HCT116 (cell line): Measurements from ENCODE around the gene TRPV2.

Source experiments
- CEBPB ChIP-seq: IDR thresholded peaks from 2 replicates; pipeline ENCODE4 v1.6.1; 2012; ENCODE audit warnings: low read depth
- EZH2phosphoT487 ChIP-seq: fragments of 200-600 bp; IDR thresholded peaks from 2 replicates; pipeline ENCODE4 v1.6.1; 2018; ENCODE audit warnings: antibody characterized with exemption, borderline replicate concordance
- MAX ChIP-seq: IDR thresholded peaks from 2 replicates; pipeline ENCODE4 v1.6.1; 2012
- POLR2A ChIP-seq: IDR thresholded peaks from 2 replicates; pipeline ENCODE4 v1.7.0; 2011; ENCODE audit warnings: borderline replicate concordance; ENCODE audit not compliant: insufficient read depth, insufficient read length; ENCODE audit errors: extremely low read depth
- SIN3A ChIP-seq: IDR thresholded peaks from 2 replicates; pipeline ENCODE4 v1.6.1; 2012; ENCODE audit warnings: low read depth
- SRF ChIP-seq: IDR thresholded peaks from 2 replicates; pipeline ENCODE4 v1.6.1; 2012; ENCODE audit warnings: low read depth
- YY1 ChIP-seq: IDR thresholded peaks from 2 replicates; pipeline ENCODE4 v1.6.1; 2011; ENCODE audit warnings: low read length, low read depth, moderate library complexity, mild to moderate bottlenecking; ENCODE audit not compliant: insufficient replicate concordance; ENCODE audit errors: extremely low read depth
- ZFX ChIP-seq: fragments of 450-650 bp; IDR thresholded peaks from 2 replicates; pipeline ENCODE4 v1.6.1; 2017
- ZNF274 ChIP-seq: fragments of 200-500 bp; sonication (Bioruptor generic); IDR thresholded peaks from 2 replicates; pipeline ENCODE4 v1.6.1; 2014; ENCODE audit warnings: mild to moderate bottlenecking, low read depth, low read length, inconsistent platforms
- TF ChIP-seq, protein P1 (sequence below), 3 experiments: fragments of 200-600 bp in 1 of 3; sonication (generic) in 1 of 3; IDR thresholded peaks in 2 of 3; conservative IDR thresholded peaks in 1 of 3; 2 replicates each; pipeline ENCODE4 v1.5.1; 2012 to 2017; ENCODE audit warnings: low read depth in 2 of 3, low read length in 2 of 3, antibody characterized with exemption in 1 of 3, borderline replicate concordance in 1 of 3, control low read depth in 1 of 3, mild to moderate bottlenecking in 1 of 3, mixed read lengths in 1 of 3, mixed run types in 1 of 3, moderate library complexity in 1 of 3; ENCODE audit not compliant: insufficient read depth in 1 of 3

DNA sequence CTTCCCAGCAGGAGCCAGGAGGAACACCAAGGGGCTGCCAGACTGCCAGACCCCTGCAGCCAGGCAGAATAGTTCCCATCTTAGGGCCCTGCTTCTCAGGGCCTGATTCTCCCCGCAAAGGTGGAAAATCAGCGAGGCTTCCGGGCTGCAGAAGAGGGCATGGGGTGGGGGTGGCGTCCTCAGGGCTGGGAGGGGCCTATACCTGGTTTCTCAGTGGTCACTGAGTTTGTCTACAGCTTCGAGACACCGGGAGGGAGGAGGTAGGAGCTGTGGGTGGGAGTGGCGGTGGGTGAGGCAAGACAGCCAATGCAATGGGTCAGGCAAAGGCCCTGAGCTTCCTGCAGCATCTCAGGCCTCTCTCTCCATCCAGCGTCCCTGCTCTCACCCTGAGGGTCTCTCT lies 62.3 kb downstream of the TRPV2 start:
- TF ChIP-seq EZH2phosphoT487 (no peak), POLR2A (no peak), CEBPB (no peak), MAX (no peak), YY1 (no peak), ZFX (no peak), ZNF274 (no peak), SIN3A (no peak), SRF (no peak)
- TF ChIP-seq, protein P1, sequence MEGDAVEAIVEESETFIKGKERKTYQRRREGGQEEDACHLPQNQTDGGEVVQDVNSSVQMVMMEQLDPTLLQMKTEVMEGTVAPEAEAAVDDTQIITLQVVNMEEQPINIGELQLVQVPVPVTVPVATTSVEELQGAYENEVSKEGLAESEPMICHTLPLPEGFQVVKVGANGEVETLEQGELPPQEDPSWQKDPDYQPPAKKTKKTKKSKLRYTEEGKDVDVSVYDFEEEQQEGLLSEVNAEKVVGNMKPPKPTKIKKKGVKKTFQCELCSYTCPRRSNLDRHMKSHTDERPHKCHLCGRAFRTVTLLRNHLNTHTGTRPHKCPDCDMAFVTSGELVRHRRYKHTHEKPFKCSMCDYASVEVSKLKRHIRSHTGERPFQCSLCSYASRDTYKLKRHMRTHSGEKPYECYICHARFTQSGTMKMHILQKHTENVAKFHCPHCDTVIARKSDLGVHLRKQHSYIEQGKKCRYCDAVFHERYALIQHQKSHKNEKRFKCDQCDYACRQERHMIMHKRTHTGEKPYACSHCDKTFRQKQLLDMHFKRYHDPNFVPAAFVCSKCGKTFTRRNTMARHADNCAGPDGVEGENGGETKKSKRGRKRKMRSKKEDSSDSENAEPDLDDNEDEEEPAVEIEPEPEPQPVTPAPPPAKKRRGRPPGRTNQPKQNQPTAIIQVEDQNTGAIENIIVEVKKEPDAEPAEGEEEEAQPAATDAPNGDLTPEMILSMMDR (IDR thresholded peaks at IDR 0.05 in 2 of 3, conservative IDR thresholded peaks at IDR 0.05 in 1 of 3; ENCODE audit: borderline replicate concordance in 1 of 3, insufficient read depth in 1 of 3, low read depth in 2 of 3, low read length in 2 of 3), result no peak
